Measurements from ENCODE around the gene RAB11FIP4.

The RAB11FIP4 gene

DNA sequence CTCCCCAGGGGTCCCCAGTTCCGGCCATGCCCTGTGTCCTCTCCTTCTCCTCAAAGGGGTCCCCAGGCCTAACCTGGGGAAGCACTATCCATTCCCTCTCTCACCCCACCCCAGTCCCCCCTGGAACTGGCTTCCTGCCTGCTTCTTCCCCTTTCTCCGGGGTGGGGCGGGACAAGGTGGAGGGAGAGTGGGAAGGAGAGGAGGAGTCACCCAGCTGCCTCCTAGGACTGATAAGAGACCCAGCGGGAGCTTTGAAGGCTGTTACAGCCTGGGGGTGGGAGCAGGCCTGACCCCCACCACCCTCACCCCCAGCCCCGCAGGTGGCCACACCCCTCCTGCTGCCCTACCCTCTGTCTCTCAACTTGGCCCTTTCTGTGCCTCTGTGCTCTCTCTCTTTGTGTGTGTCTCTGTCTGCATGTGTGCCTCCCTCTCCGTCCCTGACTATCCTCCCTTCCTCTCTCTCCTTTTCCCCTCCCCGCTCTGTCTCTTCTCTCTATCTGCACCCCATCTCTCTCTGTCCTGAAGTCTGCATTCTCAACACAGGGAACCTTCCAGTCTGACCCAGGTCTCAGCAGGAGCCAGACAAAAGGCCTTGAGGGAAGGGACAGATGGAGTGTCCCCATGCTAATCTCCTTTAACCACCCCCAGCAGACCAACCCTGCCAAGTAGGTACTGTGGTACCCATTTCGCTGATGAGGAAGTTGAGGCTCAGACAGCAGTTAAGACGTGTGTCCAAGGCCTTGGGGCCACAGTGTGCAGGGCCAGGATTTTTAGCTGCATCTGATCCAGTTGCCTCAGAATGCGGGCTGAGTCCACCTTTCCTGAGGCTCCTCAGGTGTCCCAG is 66.1 kb downstream of the RAB11FIP4 start:
- no peak for DNase-seq (ENCODE audit: low read depth in 1 of 2, low spot score in 1 of 2)

DNA sequence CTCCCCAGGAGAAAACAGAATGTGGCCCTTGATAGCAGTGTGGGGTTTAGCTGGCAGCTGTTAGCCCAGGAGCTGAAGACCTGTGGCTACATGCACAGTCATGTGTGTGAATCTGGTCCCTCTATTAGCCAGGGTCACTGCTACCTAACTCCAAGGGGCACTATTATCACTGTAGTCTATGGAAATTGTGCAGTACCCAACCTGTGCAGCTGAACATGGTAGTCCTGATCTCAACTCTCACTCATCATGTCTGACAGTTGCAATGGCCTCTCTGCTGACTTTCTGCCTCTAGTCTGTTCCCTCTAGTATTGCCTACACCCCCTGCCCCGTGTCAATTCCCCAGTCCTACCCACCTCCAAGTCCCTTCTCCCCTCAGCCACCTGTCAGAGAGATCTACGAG is 67.4 kb downstream of the RAB11FIP4 start:
- no peak for DNase-seq (ENCODE audit: low read depth in 1 of 2, low spot score in 1 of 2)

- no peak for DNase-seq (ENCODE audit: low read depth in 1 of 2, low spot score in 1 of 2)
These were observed 68.2 kb downstream of the RAB11FIP4 start for GRCh38 chr17:31459716-31460115.

- no peak for DNase-seq (ENCODE audit: low read depth in 1 of 2, low spot score in 1 of 2)
These were observed 68.8 kb downstream of the RAB11FIP4 start for GRCh38 chr17:31460226-31460721.

- no peak for DNase-seq (ENCODE audit: low read depth in 1 of 2, low spot score in 1 of 2)
These were observed 69.8 kb downstream of the RAB11FIP4 start for GRCh38 chr17:31461227-31461810.

DNA sequence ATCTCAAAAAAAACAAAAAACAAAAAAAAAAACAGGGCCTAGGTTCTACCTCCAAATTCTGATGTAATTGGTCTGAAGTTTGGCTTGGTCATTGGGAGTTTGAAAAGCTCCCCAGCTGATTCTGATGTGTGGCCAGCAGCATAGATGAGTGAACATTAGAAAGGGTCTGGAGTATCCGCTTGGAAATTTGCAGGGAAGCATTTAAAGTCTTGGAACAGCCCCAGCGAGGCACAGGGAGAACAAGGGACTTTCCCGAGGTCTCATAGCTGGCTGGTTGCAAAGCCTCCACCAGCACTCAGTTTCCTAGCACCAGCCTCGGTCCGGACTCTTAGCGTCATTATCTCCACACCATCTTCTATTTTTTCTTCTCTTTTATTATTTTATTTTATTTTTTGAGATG is 70.8 kb downstream of the RAB11FIP4 start:
- no peak for DNase-seq (ENCODE audit: low read depth in 1 of 2, low spot score in 1 of 2)

GRCh38 chr17:31466096-31466760 is 74.8 kb downstream of the RAB11FIP4 start:
- no peak for DNase-seq (ENCODE audit: low read depth in 1 of 2, low spot score in 1 of 2)

- DNase-seq (ENCODE audit: low read depth in 1 of 2, low spot score in 1 of 2), result no peak
These were observed 76.2 kb downstream of the RAB11FIP4 start for GRCh38 chr17:31467502-31468256.

DNA sequence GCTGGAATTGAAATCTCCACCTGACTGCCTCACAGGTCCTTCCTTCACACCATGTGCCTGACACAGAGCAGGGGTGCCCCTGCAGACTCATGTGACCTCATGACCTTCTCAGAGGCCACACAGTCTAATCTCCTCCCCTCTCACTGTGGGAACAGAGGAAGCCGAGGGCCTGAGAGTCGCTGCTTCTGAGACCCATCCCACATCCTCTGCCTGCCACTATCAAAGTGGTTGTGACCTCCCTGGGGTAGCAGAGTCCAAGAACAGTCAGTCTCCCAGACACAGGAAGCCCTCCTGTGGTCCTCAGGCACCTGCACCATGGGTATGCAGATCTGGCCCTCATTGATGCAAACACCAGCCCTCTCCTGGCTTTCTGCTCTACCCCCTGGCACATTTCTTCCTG is 78.5 kb downstream of the RAB11FIP4 start:
- DNase-seq (ENCODE audit: low read depth in 1 of 2, low spot score in 1 of 2), result no peak

DNA sequence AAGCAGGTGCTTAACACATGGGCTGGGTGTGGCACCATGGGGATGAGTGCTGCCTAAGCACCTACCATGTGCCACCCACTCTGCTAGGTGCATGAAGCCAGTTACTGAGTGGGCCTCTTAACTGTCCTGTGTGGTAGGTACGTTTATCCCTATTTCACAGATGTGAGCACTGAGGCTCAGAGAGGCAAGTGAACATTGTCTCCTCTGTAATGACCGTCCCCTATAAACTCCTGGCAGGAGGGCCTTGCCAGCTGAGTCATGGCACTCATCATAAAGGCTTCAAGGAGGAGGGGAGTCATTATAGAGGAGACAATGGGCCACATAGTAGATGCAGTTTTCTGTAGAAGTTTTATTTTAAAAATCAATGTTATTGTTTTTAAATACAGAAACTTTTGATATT is 79.1 kb downstream of the RAB11FIP4 start:
- no peak for DNase-seq (ENCODE audit: low read depth in 1 of 2, low spot score in 1 of 2)

- no peak for DNase-seq (ENCODE audit: low read depth in 1 of 2, low spot score in 1 of 2)
These were observed 80.7 kb downstream of the RAB11FIP4 start for GRCh38 chr17:31472137-31472536.

GRCh38 chr17:31475378-31476162 is 84.1 kb downstream of the RAB11FIP4 start:
- no peak for DNase-seq (ENCODE audit: low read depth in 1 of 2, low spot score in 1 of 2)

GRCh38 chr17:31476525-31477416 is 85.3 kb downstream of the RAB11FIP4 start:
- no peak for DNase-seq (ENCODE audit: low read depth in 1 of 2, low spot score in 1 of 2)

DNA sequence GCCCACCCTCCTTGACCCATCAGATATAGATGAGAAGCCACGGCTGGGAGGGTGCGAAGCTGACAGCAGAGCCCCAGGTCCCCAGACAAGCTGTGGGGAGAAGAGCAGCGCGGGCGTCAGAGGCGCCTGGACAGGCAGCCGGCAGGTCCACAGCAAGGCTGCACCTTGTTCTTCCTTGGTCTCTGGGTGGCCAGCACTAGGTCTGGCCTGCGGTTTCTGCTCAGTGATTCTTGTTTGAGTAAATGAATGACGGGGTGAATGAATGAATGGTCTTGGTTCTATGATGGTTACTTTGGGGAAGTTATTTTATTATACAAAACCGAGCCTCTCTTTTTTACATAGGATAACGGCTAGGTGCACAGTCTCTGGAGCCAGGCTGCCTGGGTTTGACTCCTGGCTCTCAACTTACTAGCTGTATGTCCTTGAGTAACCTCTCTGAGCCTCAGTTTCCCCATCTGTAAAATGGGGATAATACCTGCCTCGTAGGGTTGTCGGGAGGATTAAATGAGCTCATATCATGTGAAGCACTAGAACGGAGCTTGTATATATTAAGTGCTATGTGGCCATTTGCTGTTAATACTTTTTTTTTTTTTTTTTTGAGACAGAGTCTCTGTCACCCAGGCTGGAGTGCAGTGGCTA is 86.1 kb downstream of the RAB11FIP4 start:
- DNase-seq (ENCODE audit: low read depth in 1 of 2, low spot score in 1 of 2), result no peak

DNA sequence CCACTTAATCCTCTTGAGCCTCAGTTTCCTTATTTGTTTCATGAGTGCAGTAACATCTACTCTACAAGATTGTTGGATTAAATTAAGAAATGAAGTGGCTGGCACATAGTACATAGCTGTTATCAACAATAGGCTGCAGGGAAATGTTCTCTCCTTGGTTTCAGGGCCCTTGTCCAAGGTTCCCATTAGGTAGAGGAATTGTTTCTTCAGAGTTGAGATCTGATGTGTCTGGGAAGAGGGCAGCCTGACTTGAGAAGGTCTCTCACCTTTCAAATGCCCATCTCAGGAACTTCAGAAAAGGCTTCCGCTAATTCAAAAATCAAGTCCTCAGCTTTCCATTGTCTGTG is 87.6 kb downstream of the RAB11FIP4 start:
- DNase-seq (ENCODE audit: low read depth in 1 of 2, low spot score in 1 of 2), result no peak

DNA sequence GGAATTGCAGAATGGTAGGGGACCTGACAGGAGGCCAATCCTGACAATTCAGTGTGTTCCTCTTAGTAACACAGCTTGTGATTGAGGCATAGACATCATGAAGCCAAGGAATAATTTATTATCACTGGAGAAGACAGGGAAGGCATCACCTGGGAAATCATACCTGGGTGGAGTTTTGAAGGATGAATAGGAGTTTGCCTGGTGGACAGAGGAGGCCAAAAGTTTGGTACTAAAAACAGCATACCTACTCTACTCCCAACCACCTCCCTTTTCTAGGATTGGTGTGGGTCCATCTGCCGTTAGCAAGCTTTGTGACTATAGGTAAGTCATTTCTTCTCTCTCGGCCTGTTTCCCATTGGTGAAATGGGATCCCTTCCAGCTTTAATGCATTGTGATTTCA is 88.0 kb downstream of the RAB11FIP4 start:
- DNase-seq (ENCODE audit: low read depth in 1 of 2, low spot score in 1 of 2), result no peak

GRCh38 chr17:31480067-31480466 is 88.6 kb downstream of the RAB11FIP4 start:
- DNase-seq (ENCODE audit: low read depth in 1 of 2, low spot score in 1 of 2), result no peak

- DNase-seq (ENCODE audit: low read depth in 1 of 2, low spot score in 1 of 2), result no peak
These were observed 89.7 kb downstream of the RAB11FIP4 start for GRCh38 chr17:31480904-31481782.
